Gastrocnemius medialis (tissue), 4 donors: ENCODE data around the gene ELMO1.

Experiments used
- POLR2A ChIP-seq, 2 donors: fragments of 450-650 bp; IDR thresholded peaks; one replicate each; pipeline ENCODE4 v1.6.1; 2017; ENCODE audit warnings: antibody characterized with exemption in 2 of 2, mild to moderate bottlenecking in 2 of 2, moderate library complexity in 2 of 2
- TF ChIP-seq, protein P1 (sequence below), 5 experiments: fragments of 450-650 bp in 3 of 5; fragments of 200-600 bp in 2 of 5; sonication (generic) in 2 of 5; IDR thresholded peaks in 4 of 5; conservative IDR thresholded peaks in 1 of 5; 1 replicate in 4 of 5; 2 replicates in 1 of 5; pipeline ENCODE4 v1.5.1; 2016 to 2019; ENCODE audit warnings: antibody characterized with exemption in 5 of 5, mild to moderate bottlenecking in 3 of 5, moderate library complexity in 3 of 5

DNA sequence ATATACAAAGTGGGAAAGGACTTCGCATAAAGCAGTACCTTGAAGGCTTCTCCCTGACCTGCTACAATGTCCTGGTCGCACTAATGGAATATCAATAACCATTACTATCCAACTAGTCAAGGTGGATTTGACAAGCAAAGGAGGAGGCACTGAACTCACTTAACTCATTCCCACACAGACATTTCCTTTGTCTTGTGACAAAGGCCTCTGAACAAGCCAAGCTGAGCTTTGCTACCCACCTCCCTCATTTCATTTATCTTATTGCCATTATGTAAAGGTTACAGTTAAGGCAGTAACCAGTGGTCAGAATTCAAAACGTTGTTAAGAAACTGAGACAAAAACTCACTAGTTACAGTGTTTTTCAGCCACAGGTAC lies 7.3 kb downstream of the ELMO1 start:
- TF ChIP-seq, protein P1, sequence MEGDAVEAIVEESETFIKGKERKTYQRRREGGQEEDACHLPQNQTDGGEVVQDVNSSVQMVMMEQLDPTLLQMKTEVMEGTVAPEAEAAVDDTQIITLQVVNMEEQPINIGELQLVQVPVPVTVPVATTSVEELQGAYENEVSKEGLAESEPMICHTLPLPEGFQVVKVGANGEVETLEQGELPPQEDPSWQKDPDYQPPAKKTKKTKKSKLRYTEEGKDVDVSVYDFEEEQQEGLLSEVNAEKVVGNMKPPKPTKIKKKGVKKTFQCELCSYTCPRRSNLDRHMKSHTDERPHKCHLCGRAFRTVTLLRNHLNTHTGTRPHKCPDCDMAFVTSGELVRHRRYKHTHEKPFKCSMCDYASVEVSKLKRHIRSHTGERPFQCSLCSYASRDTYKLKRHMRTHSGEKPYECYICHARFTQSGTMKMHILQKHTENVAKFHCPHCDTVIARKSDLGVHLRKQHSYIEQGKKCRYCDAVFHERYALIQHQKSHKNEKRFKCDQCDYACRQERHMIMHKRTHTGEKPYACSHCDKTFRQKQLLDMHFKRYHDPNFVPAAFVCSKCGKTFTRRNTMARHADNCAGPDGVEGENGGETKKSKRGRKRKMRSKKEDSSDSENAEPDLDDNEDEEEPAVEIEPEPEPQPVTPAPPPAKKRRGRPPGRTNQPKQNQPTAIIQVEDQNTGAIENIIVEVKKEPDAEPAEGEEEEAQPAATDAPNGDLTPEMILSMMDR (IDR thresholded peaks at IDR 0.05 in 4 of 5, conservative IDR thresholded peaks at IDR 0.05 in 1 of 5), result no peak
- no peak for TF ChIP-seq POLR2A (IDR thresholded peaks at IDR 0.05)
